HG03575 (cell line): ENCODE data around the gene LRRC51.
"Not testable (repeated sequence)": the region's sequence is repeated elsewhere in the genome, so short reads cannot be mapped to it uniquely, and the experiment has no call there.

Experiments used
- ATAC-seq: cut with Tn5 transposase; IDR thresholded peaks from one replicate; pipeline ENCODE4 v1.9.1; 2021; ENCODE audit not compliant: unreplicated experiment, insufficient number of reproducible peaks, low FRiP score; ENCODE audit errors: extremely low read depth

Gene LRRC51

GRCh38 chr11:72135473-72135872 is 54.8 kb downstream of the LRRC51 start, which contains the start of gene FOLR3:
FOLR3 (plus strand) TSS chr11:72135725; CDS start chr11:72135953, 228 bp downstream.
- not testable (repeated sequence) for ATAC-seq

- ATAC-seq: no peak
These were observed 55.4 kb downstream of the LRRC51 start for GRCh38 chr11:72135891-72136683.

- no peak for ATAC-seq
These were observed 56.1 kb downstream of the LRRC51 start for GRCh38 chr11:72136684-72137262.

GRCh38 chr11:72138821-72139390 is 58.3 kb downstream of the LRRC51 start:
- no peak for ATAC-seq

GRCh38 chr11:72139500-72139899 is 58.9 kb downstream of the LRRC51 start:
- no peak for ATAC-seq

GRCh38 chr11:72140661-72141060 is 60.0 kb downstream of the LRRC51 start:
- no peak for ATAC-seq

- no peak for ATAC-seq
These were observed 60.4 kb downstream of the LRRC51 start for GRCh38 chr11:72141066-72141465.

GRCh38 chr11:72142086-72142485 is 61.4 kb downstream of the LRRC51 start:
- not testable (repeated sequence) for ATAC-seq

- not testable (repeated sequence) for ATAC-seq
These were observed 61.9 kb downstream of the LRRC51 start for GRCh38 chr11:72142543-72142942.

- no peak for ATAC-seq
These were observed 64.3 kb downstream of the LRRC51 start for GRCh38 chr11:72144807-72145565.
